Stimulated activated CD8-positive, alpha-beta memory T cell treated with anti-CD3 and anti-CD28 coated beads, Interleukin-7, amount 100 ng/mL, for 1 hour (primary cell): ENCODE results near the gene MED16.
"Not testable (repeated sequence)": the region's sequence is repeated elsewhere in the genome, so short reads cannot be mapped to it uniquely, and the experiment has no call there.

ENCODE experiments used
- DNase-seq, 2 donors: peaks; one replicate each; pipeline ENCODE4 v3.0.0-alpha.2; 2020; ENCODE audit warnings: low read depth in 2 of 2

MED16 gene

GRCh38 chr19:888581-889385, 4.2 kb downstream of the MED16 start:
- peak; percentile 13 to 40 for DNase-seq

GRCh38 chr19:887599-887998, 5.4 kb downstream of the MED16 start:
- no peak for DNase-seq

GRCh38 chr19:887072-887471, 5.9 kb downstream of the MED16 start:
- DNase-seq = no peak

- no peak for DNase-seq
Measured at GRCh38 chr19:885536-886224, 7.3 kb downstream of the MED16 start.

- no peak for DNase-seq
Measured at GRCh38 chr19:884420-885211, 8.4 kb downstream of the MED16 start.

- no peak for DNase-seq
Measured at GRCh38 chr19:883661-884211, 9.3 kb downstream of the MED16 start.

- DNase-seq = no peak
Measured at GRCh38 chr19:882871-883497, 10.0 kb downstream of the MED16 start.

- DNase-seq = no peak
Measured at GRCh38 chr19:881385-882071, 11.5 kb downstream of the MED16 start.

GRCh38 chr19:879711-880438, 13.1 kb downstream of the MED16 start:
- no peak for DNase-seq

GRCh38 chr19:878751-879561, 14.0 kb downstream of the MED16 start:
- DNase-seq = not testable (repeated sequence)

GRCh38 chr19:877992-878660, 14.9 kb downstream of the MED16 start:
- DNase-seq = not testable (repeated sequence)

GRCh38 chr19:876780-877314, 16.1 kb downstream of the MED16 start:
- DNase-seq = no peak

- DNase-seq = no peak
Measured at GRCh38 chr19:876089-876488, 16.9 kb downstream of the MED16 start.

- no peak for DNase-seq
Measured at GRCh38 chr19:875265-875879, 17.6 kb downstream of the MED16 start.

GRCh38 chr19:873561-874041, 19.4 kb downstream of the MED16 start:
- no peak for DNase-seq

- peak; percentile 43 to 46 for DNase-seq
Measured at GRCh38 chr19:873084-873483, 19.9 kb downstream of the MED16 start.

- DNase-seq = peak; percentile 50 to 52
Measured at GRCh38 chr19:872266-872951, 20.6 kb downstream of the MED16 start.
